Activated CD8-positive, alpha-beta T cell treated with anti-CD3 and anti-CD28 coated beads for 36 hours (primary cell): ENCODE measurements around the gene NAP1L4. TPM values are rescaled to one million over a fixed set of nuclear protein-coding genes. Genes with fewer than 3 reads are reported as not detected.

Experiments
- ATAC-seq: fragments of 200-7000 bp; cut with Tn5 transposase; one replicate; pipeline ENCODE4 v1.10.0; 2021; ENCODE audit warnings: mild to moderate bottlenecking, moderate library complexity
- CTCF ChIA-PET: fragments of 350-600 bp; sonication (Branson Sonifier 250); formaldehyde crosslinking; loops from one replicate; lab custom pipeline; 2021; ENCODE audit warnings: antibody characterized with exemption; lab: Charles Lee
- POLR2A ChIA-PET: fragments of 350-600 bp; sonication (Branson Sonifier 250); formaldehyde crosslinking; loops from one replicate; lab custom pipeline; 2021; ENCODE audit warnings: antibody characterized with exemption; lab: Charles Lee
- DNase-seq: peaks from one replicate; pipeline ENCODE4 v3.0.0-alpha.2; 2020
- H3K27ac Mint-ChIP-seq: one replicate; pipeline ENCODE4 v1.8.0; 2021; ENCODE audit warnings: mild to moderate bottlenecking, mixed read lengths
- H3K27me3 Mint-ChIP-seq: one replicate; pipeline ENCODE4 v1.8.0; 2021; ENCODE audit warnings: mixed read lengths
- H3K36me3 Mint-ChIP-seq: one replicate; pipeline ENCODE4 v1.8.0; 2021; ENCODE audit warnings: low read depth, mixed read lengths
- H3K4me1 Mint-ChIP-seq: one replicate; pipeline ENCODE4 v1.8.0; 2021; ENCODE audit warnings: low read depth, mixed read lengths
- H3K4me3 Mint-ChIP-seq: one replicate; pipeline ENCODE4 v1.8.0; 2021; ENCODE audit warnings: mild to moderate bottlenecking, moderate library complexity, mixed read lengths
- H3K9me3 Mint-ChIP-seq: one replicate; pipeline ENCODE4 v1.8.0; 2021; ENCODE audit warnings: mixed read lengths
- CTCF ChIP-seq: fragments of 200-600 bp; IDR thresholded peaks from one replicate; pipeline ENCODE4 v1.8.0; 2022; ENCODE audit warnings: antibody characterized with exemption, mild to moderate bottlenecking
- intact Hi-C: fragments of 100-400 bp; cut with micrococcal nuclease; formaldehyde crosslinking; loops from one replicate; pipeline ENCODE4 v1.10.0; 2022
- total RNA-seq, 2 experiments: library from RNA; stranded (reverse); gene quantifications; one replicate each; pipeline ENCODE4 v1.2.3, GENCODE V29; 2021

The NAP1L4 gene
- total RNA-seq, 2 experiments from 2014 or later: 212 to 223 TPM

- H3K27me3 Mint-ChIP-seq: no peaks in the 10 kb centered on the region
- no peaks in the 10 kb centered on the region for H3K9me3 Mint-ChIP-seq
- peaks cover under 1% of the 10 kb centered on the region for H3K4me1 Mint-ChIP-seq
- CTCF ChIA-PET: interaction anchor here (2.0 kb wide), 1 partner anchor 11 kb away, joined by 11 read pairs; no protein-coding TSS in a partner anchor
- POLR2A ChIA-PET: no interaction called here
- no peak for TF ChIP-seq CTCF
- no peaks in the 10 kb centered on the region for H3K36me3 Mint-ChIP-seq
- ATAC-seq (no peak), DNase-seq (no peak)
- intact Hi-C loops: no loop called here
- no peak overlapping the region for H3K27ac Mint-ChIP-seq
- H3K4me3 Mint-ChIP-seq: no peak overlapping the region
Measured at GRCh38 chr11:2919188-2919587, 72.9 kb downstream of the NAP1L4 start.

- no peaks in the 10 kb centered on the region for H3K27me3 Mint-ChIP-seq
- no peak overlapping the region for H3K27ac Mint-ChIP-seq
- H3K4me1 Mint-ChIP-seq: peaks cover 7% of the 10 kb centered on the region
- intact Hi-C loops: no loop called here
- DNase-seq: no peak
- ATAC-seq: no peak
- CTCF ChIA-PET: interaction anchor here (1.1 to 2.0 kb wide), 2 partner anchors 12 to 385 kb away, joined by 3 to 11 read pairs; no protein-coding TSS in a partner anchor
- no peaks in the 10 kb centered on the region for H3K9me3 Mint-ChIP-seq
- H3K36me3 Mint-ChIP-seq: no peaks in the 10 kb centered on the region
- TF ChIP-seq CTCF: no peak
- H3K4me3 Mint-ChIP-seq: no peak overlapping the region
- POLR2A ChIA-PET: no interaction called here
Measured at GRCh38 chr11:2917842-2918490, 74.2 kb downstream of the NAP1L4 start.

GRCh38 chr11:2916892-2917645, 75.1 kb downstream of the NAP1L4 start:
- Mint-ChIP-seq H3K27me3 (no peaks in the 10 kb centered on the region), H3K4me3 (no peak overlapping the region), H3K27ac (no peak overlapping the region), H3K36me3 (no peaks in the 10 kb centered on the region), H3K4me1 (peaks cover 7% of the 10 kb centered on the region), H3K9me3 (no peaks in the 10 kb centered on the region)
- intact Hi-C loops: no loop called here
- CTCF ChIA-PET: interaction anchor here (2.0 kb wide), 1 partner anchor 13 kb away, joined by 11 read pairs; no protein-coding TSS in a partner anchor
- TF ChIP-seq CTCF: no peak
- POLR2A ChIA-PET: interaction anchor here (1.9 kb wide), 1 partner anchor 14 kb away, joined by 5 read pairs; no protein-coding TSS in a partner anchor
- DNase-seq: no peak
- no peak for ATAC-seq

- no peak for ATAC-seq
- H3K27ac Mint-ChIP-seq: no peak overlapping the region
Measured at GRCh38 chr11:2916114-2916891, 75.8 kb downstream of the NAP1L4 start.

More at GRCh38 chr11:2916114-2916891, 75.8 kb downstream of the NAP1L4 start:
- Mint-ChIP-seq H3K27me3 (no peaks in the 10 kb centered on the region), H3K4me3 (no peak overlapping the region), H3K9me3 (no peaks in the 10 kb centered on the region), H3K36me3 (no peaks in the 10 kb centered on the region), H3K4me1 (peaks cover 7% of the 10 kb centered on the region)
- no peak for DNase-seq
- ChIA-PET CTCF (interaction anchor here (0.9 kb wide), 1 partner anchor 16 kb away, joined by 3 read pairs; no protein-coding TSS in a partner anchor), POLR2A (interaction anchor here (1.9 kb wide), 1 partner anchor 13 kb away, joined by 5 read pairs; no protein-coding TSS in a partner anchor)
- intact Hi-C loops: no loop called here
- no peak for TF ChIP-seq CTCF
